GM23338 (cell line): Measurements from ENCODE around the gene POU3F3. TPM values are rescaled to one million over a fixed set of nuclear protein-coding genes. Genes with fewer than 3 reads are reported as not detected.

Experiments used
- ATAC-seq: fragments of 200-7000 bp; cut with Tn5 transposase; 3 replicates; pipeline ENCODE4 v1.9.1; 2020
- DNase-seq: peaks from one replicate; pipeline ENCODE4 v3.0.0-alpha.2; 2015; ENCODE audit warnings: low spot score
- H2AFZ ChIP-seq: fragments of 200-600 bp; sonication (generic); 2 replicates; pipeline ENCODE4 v1.8.0; 2016; ENCODE audit warnings: antibody characterized with exemption, mild to moderate bottlenecking, moderate library complexity
- H3F3A ChIP-seq: fragments of 200-600 bp; sonication (generic); replicated peaks from 2 replicates; pipeline ENCODE4 v1.8.0; 2017; ENCODE audit warnings: antibody characterized with exemption, mixed run types, low read depth
- H3K27ac ChIP-seq: fragments of 200-600 bp; sonication (generic); 2 replicates; pipeline ENCODE4 v1.6.1; 2016; ENCODE audit warnings: low read depth
- H3K27me3 ChIP-seq: fragments of 200-600 bp; sonication (generic); 2 replicates; pipeline ENCODE4 v1.8.0; 2016; ENCODE audit warnings: mild to moderate bottlenecking, mixed run types, moderate library complexity; ENCODE audit not compliant: insufficient read depth
- H3K36me3 ChIP-seq: fragments of 200-600 bp; sonication (generic); 2 replicates; pipeline ENCODE4 v1.8.0; 2016; ENCODE audit warnings: mild to moderate bottlenecking; ENCODE audit not compliant: insufficient read depth
- H3K4me1 ChIP-seq: fragments of 200-600 bp; sonication (generic); 2 replicates; pipeline ENCODE4 v1.8.0; 2016; ENCODE audit warnings: mild to moderate bottlenecking, moderate library complexity; ENCODE audit not compliant: insufficient read depth
- H3K4me2 ChIP-seq: fragments of 200-600 bp; sonication (generic); 2 replicates; pipeline ENCODE4 v1.7.1; 2017; ENCODE audit warnings: mixed run types
- H3K4me3 ChIP-seq: fragments of 200-600 bp; sonication (generic); 2 replicates; pipeline ENCODE4 v1.6.1; 2016; ENCODE audit warnings: mixed run types
- H3K79me2 ChIP-seq: fragments of 200-600 bp; sonication (generic); replicated peaks from 2 replicates; pipeline ENCODE4 v1.8.0; 2017; ENCODE audit warnings: mild to moderate bottlenecking; ENCODE audit not compliant: insufficient read depth
- H3K9me2 ChIP-seq: fragments of 200-600 bp; sonication (generic); 2 replicates; pipeline ENCODE4 v1.8.0; 2017; ENCODE audit not compliant: insufficient read depth
- H4K20me1 ChIP-seq: fragments of 200-600 bp; sonication (generic); replicated peaks from 2 replicates; pipeline ENCODE4 v1.8.0; 2017; ENCODE audit warnings: mild to moderate bottlenecking; ENCODE audit not compliant: insufficient read depth
- H3K27ac Mint-ChIP-seq: 2 replicates; pipeline ENCODE4 v1.8.0; 2020; ENCODE audit warnings: inconsistent platforms, mild to moderate bottlenecking, moderate library complexity, mixed read lengths
- H3K27me3 Mint-ChIP-seq: 3 replicates; pipeline ENCODE4 v1.8.0; 2022; ENCODE audit warnings: low read depth, mild to moderate bottlenecking, moderate library complexity, mixed read lengths, inconsistent platforms; ENCODE audit not compliant: insufficient read depth, poor library complexity
- H3K36me3 Mint-ChIP-seq: 3 replicates; pipeline ENCODE4 v1.8.0; 2021; ENCODE audit warnings: low read depth, mild to moderate bottlenecking, inconsistent platforms, moderate library complexity, mixed read lengths
- H3K4me1 Mint-ChIP-seq: 3 replicates; pipeline ENCODE4 v1.8.0; 2020; ENCODE audit warnings: mild to moderate bottlenecking, inconsistent platforms, mixed read lengths
- H3K4me3 Mint-ChIP-seq: 3 replicates; pipeline ENCODE4 v1.8.0; 2021; ENCODE audit warnings: moderate library complexity, mild to moderate bottlenecking, inconsistent platforms, mixed read lengths
- H3K9me3 Mint-ChIP-seq: 3 replicates; pipeline ENCODE4 v1.8.0; 2020; ENCODE audit warnings: moderate library complexity, mild to moderate bottlenecking, inconsistent platforms, mixed read lengths
- EZH2 ChIP-seq: fragments of 200-600 bp; sonication (generic); IDR thresholded peaks from one replicate; pipeline ENCODE4 v1.8.0; 2017; ENCODE audit warnings: antibody characterized with exemption, mild to moderate bottlenecking, low read depth; ENCODE audit not compliant: unreplicated experiment
- EZH2phosphoT487 ChIP-seq: fragments of 200-600 bp; sonication (generic); IDR thresholded peaks from one replicate; pipeline ENCODE4 v1.8.1; 2018; ENCODE audit warnings: antibody characterized with exemption; ENCODE audit not compliant: unreplicated experiment
- NANOG ChIP-seq: IDR thresholded peaks from 2 replicates; pipeline ENCODE4 v1.6.1; 2016; ENCODE audit warnings: antibody characterized with exemption, borderline replicate concordance
- POLR2AphosphoS5 ChIP-seq: IDR thresholded peaks from 2 replicates; pipeline ENCODE4 v1.6.1; 2016; ENCODE audit warnings: antibody characterized with exemption, low read depth
- ZNF331 ChIP-seq: fragments of 250-450 bp; sonication (Bioruptor Pico); IDR thresholded peaks from 2 replicates; pipeline ENCODE4 v1.5.0; 2020; ENCODE audit warnings: low read depth, mild to moderate bottlenecking, moderate library complexity
- polyA plus RNA-seq: library from polyadenylated mRNA; unstranded; fragments of >200 nt; fragmentation: Nextera tagmentation; extraction: Ambion mirVana; gene quantifications from 2 replicates; pipeline ENCODE4 v1.2.1, GENCODE V29; 2016
- total RNA-seq: library from RNA; depleted of rRNA; stranded (reverse); fragments of >200 nt; shearing (Covaris generic); gene quantifications from 2 replicates; pipeline ENCODE4 v1.2.3, GENCODE V29; 2014
- TF ChIP-seq, protein P1 (sequence below): IDR thresholded peaks from one replicate; pipeline ENCODE4 v1.6.1; 2018; ENCODE audit warnings: antibody characterized with exemption; ENCODE audit not compliant: unreplicated experiment
- TF ChIP-seq, protein P2 (sequence below): IDR thresholded peaks from 2 replicates; pipeline ENCODE4 v1.6.1; 2016; ENCODE audit warnings: antibody characterized with exemption

The POU3F3 gene
- total and polyA plus RNA-seq, 2 experiments from 2014 or later = 0.06 to 0.24 TPM

DNA sequence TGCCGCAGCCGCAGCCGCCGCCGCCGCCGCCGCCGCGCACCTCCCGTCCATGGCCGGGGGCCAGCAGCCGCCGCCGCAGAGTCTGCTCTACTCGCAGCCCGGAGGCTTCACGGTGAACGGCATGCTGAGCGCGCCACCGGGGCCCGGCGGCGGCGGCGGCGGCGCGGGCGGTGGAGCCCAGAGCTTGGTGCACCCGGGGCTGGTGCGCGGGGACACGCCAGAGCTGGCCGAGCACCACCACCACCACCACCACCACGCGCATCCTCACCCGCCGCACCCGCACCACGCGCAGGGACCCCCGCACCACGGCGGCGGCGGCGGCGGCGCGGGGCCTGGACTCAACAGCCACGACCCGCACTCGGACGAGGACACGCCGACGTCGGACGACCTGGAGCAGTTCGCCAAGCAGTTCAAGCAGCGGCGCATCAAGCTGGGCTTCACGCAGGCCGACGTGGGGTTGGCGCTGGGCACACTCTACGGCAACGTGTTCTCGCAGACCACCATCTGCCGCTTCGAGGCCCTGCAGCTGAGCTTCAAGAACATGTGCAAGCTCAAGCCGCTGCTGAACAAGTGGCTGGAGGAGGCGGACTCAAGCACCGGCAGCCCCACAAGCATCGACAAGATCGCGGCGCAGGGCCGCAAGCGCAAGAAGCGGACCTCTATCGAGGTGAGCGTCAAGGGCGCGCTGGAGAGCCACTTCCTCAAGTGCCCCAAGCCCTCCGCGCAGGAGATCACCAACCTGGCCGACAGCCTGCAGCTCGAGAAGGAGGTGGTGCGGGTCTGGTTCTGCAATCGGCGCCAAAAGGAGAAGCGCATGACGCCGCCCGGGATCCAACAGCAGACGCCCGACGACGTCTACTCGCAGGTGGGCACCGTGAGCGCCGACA is 2.4 kb downstream of the POU3F3 start:
- TF ChIP-seq NANOG (no peak), EZH2phosphoT487 (peak; percentile 100), EZH2 (peak; percentile 100)
- Mint-ChIP-seq H3K4me3 (peak overlapping the region; percentile 64), H3K36me3 (no peaks in the 10 kb centered on the region; the same call in 2 of the 3 replicates), H3K4me1 (peaks cover 41% of the 10 kb centered on the region), H3K9me3 (peaks cover 6% of the 10 kb centered on the region), H3K27ac (no peak overlapping the region), H3K27me3 (peaks cover 82% of the 10 kb centered on the region)
- H3K4me1 ChIP-seq = peaks cover 51% of the 10 kb centered on the region
- peaks cover 84% of the 10 kb centered on the region for H3K27me3 ChIP-seq
- no peak overlapping the region for H2AFZ ChIP-seq
- ATAC-seq (peak; percentile 1; the same call in 1 of the 3 replicates), DNase-seq (peak; percentile 68)
- peaks cover 15% of the 10 kb centered on the region for H4K20me1 ChIP-seq
- H3K4me3 ChIP-seq = peak overlapping the region; percentile 44
- H3K27ac ChIP-seq = no peak overlapping the region
- H3K4me2 ChIP-seq = peak overlapping the region; percentile 65
- H3K79me2 ChIP-seq = no peaks in the 10 kb centered on the region
- H3K9me2 ChIP-seq = no peaks in the 10 kb centered on the region
- H3F3A ChIP-seq = peaks cover 27% of the 10 kb centered on the region
- no peaks in the 10 kb centered on the region for H3K36me3 ChIP-seq

DNA sequence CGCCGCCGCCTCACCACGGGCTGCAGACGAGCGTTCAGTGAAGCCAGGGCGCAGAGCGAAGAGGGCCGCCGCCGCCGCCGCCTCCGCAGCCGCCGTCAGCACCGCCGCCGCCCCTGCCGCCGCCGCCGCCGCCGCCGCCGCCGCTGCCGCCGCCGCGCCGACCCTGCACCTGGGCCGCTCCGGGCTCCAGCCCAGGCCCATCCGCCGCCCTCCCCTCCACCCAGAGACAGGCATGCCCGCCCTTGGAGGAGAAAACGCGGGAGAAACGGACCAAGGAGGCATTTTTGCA is 3.0 kb downstream of the POU3F3 start:
- peaks cover 84% of the 10 kb centered on the region for H3K27me3 ChIP-seq
- peaks cover 15% of the 10 kb centered on the region for H4K20me1 ChIP-seq
- H3K36me3 ChIP-seq = no peaks in the 10 kb centered on the region
- Mint-ChIP-seq H3K27me3 (peaks cover 82% of the 10 kb centered on the region), H3K9me3 (peaks cover 7% of the 10 kb centered on the region), H3K4me1 (peaks cover 40% of the 10 kb centered on the region), H3K27ac (no peak overlapping the region), H3K4me3 (peak overlapping the region; percentile 64), H3K36me3 (no peaks in the 10 kb centered on the region; the same call in 2 of the 3 replicates)
- peak overlapping the region; percentile 71 for H3K4me2 ChIP-seq
- ATAC-seq = no peak; the same call in 2 of the 3 replicates
- no peaks in the 10 kb centered on the region for H3K9me2 ChIP-seq
- H3K4me3 ChIP-seq = peak overlapping the region; percentile 46
- H3K4me1 ChIP-seq = peaks cover 49% of the 10 kb centered on the region
- no peak for TF ChIP-seq POLR2AphosphoS5
- no peak for TF ChIP-seq ZNF331 (CRISPR knock-in tag)
- TF ChIP-seq, protein P1, sequence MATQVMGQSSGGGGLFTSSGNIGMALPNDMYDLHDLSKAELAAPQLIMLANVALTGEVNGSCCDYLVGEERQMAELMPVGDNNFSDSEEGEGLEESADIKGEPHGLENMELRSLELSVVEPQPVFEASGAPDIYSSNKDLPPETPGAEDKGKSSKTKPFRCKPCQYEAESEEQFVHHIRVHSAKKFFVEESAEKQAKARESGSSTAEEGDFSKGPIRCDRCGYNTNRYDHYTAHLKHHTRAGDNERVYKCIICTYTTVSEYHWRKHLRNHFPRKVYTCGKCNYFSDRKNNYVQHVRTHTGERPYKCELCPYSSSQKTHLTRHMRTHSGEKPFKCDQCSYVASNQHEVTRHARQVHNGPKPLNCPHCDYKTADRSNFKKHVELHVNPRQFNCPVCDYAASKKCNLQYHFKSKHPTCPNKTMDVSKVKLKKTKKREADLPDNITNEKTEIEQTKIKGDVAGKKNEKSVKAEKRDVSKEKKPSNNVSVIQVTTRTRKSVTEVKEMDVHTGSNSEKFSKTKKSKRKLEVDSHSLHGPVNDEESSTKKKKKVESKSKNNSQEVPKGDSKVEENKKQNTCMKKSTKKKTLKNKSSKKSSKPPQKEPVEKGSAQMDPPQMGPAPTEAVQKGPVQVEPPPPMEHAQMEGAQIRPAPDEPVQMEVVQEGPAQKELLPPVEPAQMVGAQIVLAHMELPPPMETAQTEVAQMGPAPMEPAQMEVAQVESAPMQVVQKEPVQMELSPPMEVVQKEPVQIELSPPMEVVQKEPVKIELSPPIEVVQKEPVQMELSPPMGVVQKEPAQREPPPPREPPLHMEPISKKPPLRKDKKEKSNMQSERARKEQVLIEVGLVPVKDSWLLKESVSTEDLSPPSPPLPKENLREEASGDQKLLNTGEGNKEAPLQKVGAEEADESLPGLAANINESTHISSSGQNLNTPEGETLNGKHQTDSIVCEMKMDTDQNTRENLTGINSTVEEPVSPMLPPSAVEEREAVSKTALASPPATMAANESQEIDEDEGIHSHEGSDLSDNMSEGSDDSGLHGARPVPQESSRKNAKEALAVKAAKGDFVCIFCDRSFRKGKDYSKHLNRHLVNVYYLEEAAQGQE = no peak
- no peak for TF ChIP-seq EZH2
- no peak for TF ChIP-seq NANOG
- TF ChIP-seq, protein P2, sequence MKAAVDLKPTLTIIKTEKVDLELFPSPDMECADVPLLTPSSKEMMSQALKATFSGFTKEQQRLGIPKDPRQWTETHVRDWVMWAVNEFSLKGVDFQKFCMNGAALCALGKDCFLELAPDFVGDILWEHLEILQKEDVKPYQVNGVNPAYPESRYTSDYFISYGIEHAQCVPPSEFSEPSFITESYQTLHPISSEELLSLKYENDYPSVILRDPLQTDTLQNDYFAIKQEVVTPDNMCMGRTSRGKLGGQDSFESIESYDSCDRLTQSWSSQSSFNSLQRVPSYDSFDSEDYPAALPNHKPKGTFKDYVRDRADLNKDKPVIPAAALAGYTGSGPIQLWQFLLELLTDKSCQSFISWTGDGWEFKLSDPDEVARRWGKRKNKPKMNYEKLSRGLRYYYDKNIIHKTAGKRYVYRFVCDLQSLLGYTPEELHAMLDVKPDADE = no peak
- no peak for DNase-seq
- H2AFZ ChIP-seq = no peak overlapping the region
- no peaks in the 10 kb centered on the region for H3K79me2 ChIP-seq
- no peak overlapping the region for H3K27ac ChIP-seq
- peaks cover 32% of the 10 kb centered on the region for H3F3A ChIP-seq
